Right ventricle myocardium inferior (tissue), 1 donor: ENCODE data around the gene SPSB4. TPM values are rescaled to one million over a fixed set of nuclear protein-coding genes. Genes with fewer than 3 reads are reported as not detected.

Experiments
- ATAC-seq: fragments of 200-7000 bp; cut with Tn5 transposase; one replicate; pipeline ENCODE4 v1.9.1; 2020; ENCODE audit warnings: mild to moderate bottlenecking, moderate library complexity
- DNase-seq: peaks from one replicate; pipeline ENCODE4 v3.0.0; 2021; ENCODE audit errors: missing footprints
- intact Hi-C: fragments of 100-400 bp; cut with DNase I; formaldehyde crosslinking; loops from one replicate; pipeline ENCODE4 v1.11.0; 2022
- total RNA-seq: library from RNA; stranded (reverse); fragmentation: NEBNext Ultra II Directional; extraction: Animal tissue kit (Norgen Biotek cat#: 25700); gene quantifications from one replicate; pipeline ENCODE4 v1.2.1, GENCODE V29; 2021
- donor health status: DM: no; HTN: yes; CAD: no; lungs with severe emphysema.

The SPSB4 gene
- total RNA-seq, 1 donor from 2014 or later = 7.1 TPM

DNA sequence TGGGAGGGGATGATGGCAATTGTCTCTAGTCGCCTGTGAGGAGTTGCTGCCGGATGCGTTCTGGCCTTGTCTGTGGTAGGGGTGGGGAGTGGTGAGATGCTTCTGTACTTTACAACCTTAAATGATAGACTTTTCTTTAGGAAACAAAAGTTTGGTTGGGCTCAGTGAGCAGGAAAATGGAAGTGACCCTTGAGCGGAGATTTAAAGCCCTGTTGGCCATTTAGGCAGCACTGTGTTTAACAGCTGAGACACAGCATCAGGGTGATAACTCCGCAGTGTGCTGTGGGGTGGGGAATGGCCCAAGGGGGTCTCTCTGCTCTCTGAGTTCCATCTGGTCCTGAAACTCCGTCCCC lies 36.6 kb downstream of the SPSB4 start:
- no peak for ATAC-seq
- intact Hi-C loops = no loop called here

DNA sequence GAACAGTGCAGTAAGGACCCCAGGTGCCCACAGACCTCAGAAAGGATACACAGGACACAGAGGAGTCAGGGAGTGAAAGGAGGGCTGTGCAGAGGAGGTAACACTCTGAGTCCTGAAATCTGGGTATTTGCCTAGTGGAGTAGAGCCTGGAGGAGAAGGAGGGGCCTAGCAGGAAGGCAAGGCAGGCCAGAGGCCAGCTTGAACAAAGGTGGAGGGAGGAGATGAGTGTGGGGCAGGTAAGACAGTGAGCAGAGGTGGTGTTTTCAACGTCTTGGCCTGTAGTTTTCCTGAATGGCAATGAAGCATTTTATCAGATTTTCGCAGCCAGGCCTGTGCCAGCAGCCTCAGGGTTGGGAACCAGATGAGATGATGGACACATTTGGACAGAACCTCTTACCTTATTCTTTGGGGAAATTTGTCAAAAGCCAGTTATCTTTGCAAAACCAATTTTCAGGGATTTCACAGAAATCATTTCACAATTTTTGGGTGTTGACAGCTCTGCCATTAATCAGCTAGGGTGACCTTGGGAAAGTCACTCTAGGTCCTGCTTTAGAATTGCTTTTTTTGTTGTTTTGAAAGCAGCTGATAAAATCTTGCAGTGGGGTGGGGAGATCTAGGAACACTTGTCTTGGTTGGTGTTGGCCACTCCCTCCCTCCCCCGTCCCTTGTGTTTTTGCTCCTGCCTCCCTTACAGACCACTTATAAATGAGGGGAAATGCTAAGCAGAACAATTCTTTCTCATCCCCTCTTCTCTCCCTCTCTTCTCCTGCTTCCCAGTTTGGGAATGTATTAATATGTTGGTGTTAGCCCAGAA lies 38.4 kb downstream of the SPSB4 start:
- no peak for ATAC-seq
- intact Hi-C loops = loop anchor here (5.0 kb wide), 1 partner anchor 37 kb away; the partner anchor contains the start of gene SPSB4
- DNase-seq = no peak

More for the DNA sequence above, 36.6 kb downstream of the SPSB4 start:
- DNase-seq = no peak

DNA sequence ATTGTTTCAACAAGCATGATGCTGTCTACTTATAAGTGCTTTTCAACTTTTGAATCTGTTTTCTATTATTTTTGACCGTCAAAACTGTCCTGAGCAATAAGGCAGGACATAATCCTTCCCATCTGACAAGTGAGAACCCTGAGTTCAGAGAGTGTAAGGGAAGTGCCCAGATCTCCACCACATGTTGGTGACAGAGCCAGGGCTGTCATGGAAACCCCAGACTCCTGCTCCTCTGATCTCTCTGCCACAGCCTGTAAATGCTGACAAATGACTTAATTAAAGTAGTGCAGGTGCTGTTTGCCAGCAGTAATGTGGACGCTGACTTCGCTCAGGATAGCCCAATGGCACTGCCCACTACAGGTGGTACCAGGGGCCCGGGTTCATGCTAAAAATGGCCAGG lies 40.3 kb downstream of the SPSB4 start:
- ATAC-seq = no peak
- intact Hi-C loops = loop anchor here (5.0 kb wide), 1 partner anchor 39 kb away; the partner anchor contains the start of gene SPSB4

DNA sequence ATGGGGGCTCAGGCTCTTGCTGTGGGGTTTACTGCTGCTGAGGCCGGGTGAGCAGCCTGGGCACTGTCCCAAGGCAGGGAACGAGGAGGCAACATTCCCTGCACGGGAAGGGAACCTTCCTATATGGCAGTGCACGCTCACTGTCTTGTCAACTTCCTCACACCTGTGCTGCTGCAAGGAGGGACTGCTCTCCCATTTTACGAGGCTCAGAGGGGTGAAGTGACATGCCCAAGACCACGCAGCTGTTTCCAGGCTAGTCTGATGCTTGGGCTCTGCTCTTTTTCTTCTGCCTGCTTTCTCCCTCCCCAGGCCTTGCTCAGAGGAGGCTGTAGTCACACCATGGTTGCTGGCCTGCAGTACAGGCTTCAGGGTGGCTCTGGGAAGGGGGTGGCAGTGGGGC lies 41.5 kb downstream of the SPSB4 start:
- ATAC-seq = no peak
- intact Hi-C loops = loop anchor here (5.0 kb wide), 1 partner anchor 40 kb away; the partner anchor contains the start of gene SPSB4
- no peak for DNase-seq

More for the DNA sequence above, 40.3 kb downstream of the SPSB4 start:
- DNase-seq = no peak

DNA sequence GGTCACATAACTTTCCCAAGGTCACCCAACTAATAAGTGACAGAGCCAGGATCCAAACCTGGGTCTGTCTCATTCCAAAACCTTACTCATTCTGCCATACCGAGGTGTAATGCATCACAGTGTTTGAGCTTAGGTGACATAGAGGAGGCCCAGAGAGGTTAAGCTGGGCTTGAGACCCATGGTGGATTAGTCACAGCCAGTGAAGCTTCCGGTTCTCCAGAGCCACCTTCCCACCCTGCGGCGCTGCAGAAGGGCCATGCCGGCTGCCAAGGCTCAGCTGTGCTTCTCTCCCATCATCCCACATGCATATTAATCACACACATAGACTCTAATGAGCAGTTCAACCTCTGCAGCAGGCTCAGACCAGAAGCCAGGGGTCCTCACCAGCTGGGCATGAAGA lies 42.2 kb downstream of the SPSB4 start:
- intact Hi-C loops = loop anchor here (5.0 kb wide), 1 partner anchor 41 kb away; the partner anchor contains the start of gene SPSB4
- ATAC-seq (no peak), DNase-seq (no peak)

DNA sequence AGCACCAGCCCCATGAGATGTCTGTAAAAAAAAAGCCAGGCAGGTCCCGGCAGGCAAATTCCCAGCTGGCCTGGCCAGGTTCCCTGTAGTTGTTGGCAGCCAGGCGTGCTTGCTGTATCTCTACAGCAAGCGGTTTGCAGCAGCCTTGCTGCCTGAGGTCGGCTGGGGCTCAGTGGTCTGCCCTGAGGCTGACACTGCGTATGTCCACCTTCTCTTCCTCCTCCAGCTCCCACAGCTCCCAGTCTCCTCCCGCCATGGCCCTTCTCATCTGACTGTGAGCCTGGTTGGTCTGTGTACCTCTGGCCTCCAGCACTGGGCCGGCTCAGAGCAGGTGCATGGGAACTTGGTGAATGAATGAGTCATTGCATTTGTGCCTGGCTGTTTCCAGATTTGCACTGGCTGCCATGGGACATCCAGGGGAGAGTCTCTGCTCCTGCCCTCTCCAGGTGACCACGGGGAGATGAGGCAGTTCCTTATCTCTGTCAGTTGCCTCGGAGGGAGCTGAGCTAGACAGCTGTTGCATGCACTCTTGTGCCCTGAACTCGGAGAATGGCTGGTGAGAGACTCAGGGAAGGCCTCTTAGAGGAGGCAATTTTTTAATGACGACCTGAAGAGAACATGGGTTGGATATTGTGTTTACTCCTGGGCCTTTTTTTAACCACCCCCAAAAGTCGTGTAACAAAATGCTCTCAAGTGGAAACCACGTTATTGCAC lies 43.0 kb downstream of the SPSB4 start:
- ATAC-seq (peak; percentile 70), DNase-seq (no peak)
- intact Hi-C loops = loop anchor here (5.0 kb wide), 1 partner anchor 42 kb away; the partner anchor contains the start of gene SPSB4

DNA sequence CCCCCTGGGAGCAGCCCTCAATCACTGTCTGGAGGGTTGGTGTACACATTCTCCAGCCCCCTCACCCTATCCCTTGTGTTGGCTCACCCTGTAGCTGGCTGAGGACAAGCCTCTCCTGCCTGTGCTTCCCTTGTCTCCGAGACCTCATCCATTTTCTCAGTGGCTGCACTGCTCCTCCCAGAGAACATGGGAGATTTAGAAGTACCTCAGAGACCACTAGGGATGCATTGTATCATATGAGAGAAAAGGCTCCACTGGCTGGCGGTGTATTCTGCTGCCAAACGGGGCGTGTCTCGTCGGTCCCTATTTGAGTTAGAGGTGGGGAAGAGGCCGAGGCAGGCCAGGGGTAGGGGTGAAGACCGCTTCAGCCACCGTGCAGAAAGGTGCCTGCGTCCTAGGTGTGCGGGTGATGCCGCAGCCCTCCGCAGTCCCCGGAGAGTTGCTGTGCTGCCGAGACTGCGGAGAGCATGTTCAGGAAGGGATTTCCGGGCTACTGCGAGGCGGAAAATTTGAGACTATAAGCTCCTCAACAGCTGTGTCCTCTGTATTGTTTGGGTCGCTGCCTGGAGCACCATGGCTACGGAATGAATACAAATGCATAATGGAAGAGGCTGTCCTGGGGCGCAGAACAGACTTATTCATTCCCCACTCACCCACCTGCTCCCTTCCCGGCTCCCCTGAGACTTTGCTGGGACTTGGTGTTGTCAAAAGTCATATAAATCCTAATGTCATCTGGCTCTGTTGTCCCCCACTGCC lies 43.8 kb downstream of the SPSB4 start:
- ATAC-seq (peak; percentile 87), DNase-seq (peak; percentile 89)
- intact Hi-C loops = loop anchor here (5.0 kb wide), 1 partner anchor 43 kb away; the partner anchor contains the start of gene SPSB4

DNA sequence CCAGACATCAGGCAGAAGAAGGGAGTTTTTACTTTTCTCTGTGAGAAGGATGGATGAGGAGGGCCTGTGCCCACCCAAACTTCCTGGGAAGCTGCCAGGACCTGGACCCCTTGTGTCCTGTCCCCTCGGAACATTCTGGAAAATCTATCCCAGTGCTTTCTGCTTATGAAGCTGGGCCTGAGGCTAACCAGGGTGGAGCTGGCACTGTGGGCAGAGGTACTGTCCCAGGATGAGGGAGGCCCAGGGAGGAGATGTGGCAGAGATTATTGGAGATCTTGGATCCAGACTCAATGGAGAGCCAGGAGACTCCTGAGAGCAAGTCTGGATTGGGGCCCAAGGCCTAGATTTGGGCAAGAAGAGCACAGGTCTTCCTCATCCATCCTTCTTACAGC lies 44.4 kb downstream of the SPSB4 start:
- ATAC-seq (peak; percentile 11), DNase-seq (no peak)
- intact Hi-C loops = no loop called here

DNA sequence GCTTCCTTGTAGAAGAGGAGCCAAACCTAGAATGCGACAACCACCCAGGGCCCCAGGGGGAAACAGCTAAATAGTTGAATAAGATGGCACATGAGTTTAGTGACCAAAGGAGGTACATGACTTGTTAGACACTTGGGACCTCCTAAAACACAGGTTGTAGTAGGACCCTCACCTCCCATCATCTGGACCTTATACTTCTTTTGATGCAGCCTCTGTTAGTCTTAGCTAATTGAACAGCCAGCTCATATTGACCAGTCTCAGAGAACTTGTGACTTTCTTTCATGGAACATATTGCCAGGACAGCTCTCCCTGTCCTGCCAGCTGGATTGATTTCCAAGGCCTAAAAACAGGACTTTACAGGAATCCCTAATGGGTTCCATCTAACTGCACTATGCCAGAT lies 45.0 kb downstream of the SPSB4 start:
- intact Hi-C loops = no loop called here
- DNase-seq = no peak
- ATAC-seq = no peak

DNA sequence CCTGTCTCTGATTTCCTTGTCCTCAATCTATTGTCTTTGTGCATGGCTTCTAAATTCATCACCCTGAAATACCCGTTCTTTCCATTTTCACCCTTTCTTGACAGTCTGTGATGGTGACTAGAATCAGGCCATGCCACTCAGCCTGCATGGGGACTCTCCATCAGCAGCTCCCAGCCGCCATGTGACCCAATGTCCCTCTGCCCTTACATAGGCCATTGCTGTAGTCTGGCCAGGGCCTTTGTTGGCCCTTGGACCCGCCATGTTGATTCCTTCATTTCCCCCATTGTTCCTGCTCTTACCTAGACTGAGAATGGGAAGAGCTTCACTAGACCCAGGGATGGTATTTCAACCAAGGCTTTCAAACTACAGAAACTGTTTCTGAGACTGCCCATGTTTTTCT lies 45.8 kb downstream of the SPSB4 start:
- DNase-seq (no peak), ATAC-seq (no peak)
- intact Hi-C loops = no loop called here

DNA sequence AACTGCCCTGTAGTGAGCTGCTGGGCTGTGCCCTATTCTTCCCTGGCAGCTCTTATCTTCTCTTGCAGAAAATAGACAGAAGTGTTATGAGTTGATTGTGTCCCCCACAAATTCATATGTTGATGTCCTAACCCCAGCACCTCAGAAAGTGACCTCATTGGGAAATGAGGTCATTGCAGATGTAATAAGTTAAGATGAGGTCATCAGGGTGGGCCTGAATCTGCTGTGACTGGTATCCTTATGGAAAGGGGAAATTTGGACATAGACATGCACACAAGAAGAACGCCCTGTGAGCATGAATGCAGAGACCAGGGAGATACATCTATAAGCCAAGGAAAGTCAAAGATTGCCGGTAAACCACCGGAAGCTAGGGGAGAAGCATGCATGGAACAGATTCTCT lies 49.0 kb downstream of the SPSB4 start:
- no peak for DNase-seq
- intact Hi-C loops = no loop called here
- ATAC-seq = no peak

DNA sequence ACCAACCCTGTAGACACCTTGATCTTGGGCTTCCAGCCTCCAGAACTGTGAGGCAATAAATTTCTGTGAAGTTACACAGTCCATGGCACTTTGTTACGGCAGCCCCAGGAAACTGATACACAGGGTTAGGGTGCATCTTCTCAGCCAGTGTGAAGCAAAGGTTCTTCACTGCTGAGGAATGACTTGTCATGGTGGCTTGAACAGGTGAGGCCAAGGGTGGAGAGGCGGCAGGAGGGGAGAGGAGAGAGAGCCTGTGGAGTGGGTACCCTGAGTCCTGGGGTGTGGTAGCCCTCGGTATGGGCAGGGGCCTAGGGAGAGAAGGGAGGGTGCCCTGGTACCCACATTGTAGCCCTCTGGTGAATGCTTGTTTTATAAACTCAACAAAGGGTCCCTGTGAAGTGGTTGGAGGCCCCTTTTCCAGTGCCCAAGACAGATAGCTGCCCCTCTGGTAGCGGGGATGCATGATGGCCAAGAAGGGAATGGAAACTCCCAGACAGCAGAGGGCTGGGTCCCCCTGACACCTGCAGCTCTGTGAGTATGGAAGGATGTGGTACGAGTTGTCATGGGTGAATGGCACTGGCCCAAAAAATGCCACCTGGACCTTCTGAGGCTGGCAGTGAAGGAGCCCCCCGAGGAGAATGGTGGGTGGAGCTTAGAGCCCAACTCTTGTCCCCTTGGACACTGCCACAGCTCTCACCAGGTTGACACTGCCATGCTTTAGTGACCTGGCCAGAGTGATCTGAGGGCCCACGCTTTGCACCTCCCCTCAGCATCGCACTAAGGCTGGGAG lies 49.6 kb downstream of the SPSB4 start:
- ATAC-seq (no peak), DNase-seq (peak; percentile 3)
- intact Hi-C loops = no loop called here

DNA sequence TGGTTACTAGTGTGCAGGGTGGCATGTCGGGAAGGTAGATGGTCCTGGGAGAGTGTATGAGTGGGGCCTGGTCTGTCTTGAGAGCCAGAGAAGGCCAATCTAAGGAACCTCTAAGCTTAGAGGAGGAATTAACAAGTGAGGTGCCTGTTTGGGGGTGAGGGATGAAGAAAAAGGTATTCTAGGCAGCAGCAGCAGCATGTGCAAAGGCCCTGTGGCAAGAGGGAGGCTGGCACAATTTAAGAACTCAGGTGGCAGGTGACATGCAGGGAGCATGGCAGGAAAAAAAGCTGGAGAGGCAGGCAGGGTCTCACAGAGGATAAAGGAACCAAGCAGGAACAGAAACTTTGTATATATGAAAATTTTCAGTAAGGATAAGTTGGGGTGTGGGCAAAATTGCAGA lies 51.2 kb downstream of the SPSB4 start:
- intact Hi-C loops = no loop called here
- no peak for DNase-seq
- ATAC-seq = no peak

DNA sequence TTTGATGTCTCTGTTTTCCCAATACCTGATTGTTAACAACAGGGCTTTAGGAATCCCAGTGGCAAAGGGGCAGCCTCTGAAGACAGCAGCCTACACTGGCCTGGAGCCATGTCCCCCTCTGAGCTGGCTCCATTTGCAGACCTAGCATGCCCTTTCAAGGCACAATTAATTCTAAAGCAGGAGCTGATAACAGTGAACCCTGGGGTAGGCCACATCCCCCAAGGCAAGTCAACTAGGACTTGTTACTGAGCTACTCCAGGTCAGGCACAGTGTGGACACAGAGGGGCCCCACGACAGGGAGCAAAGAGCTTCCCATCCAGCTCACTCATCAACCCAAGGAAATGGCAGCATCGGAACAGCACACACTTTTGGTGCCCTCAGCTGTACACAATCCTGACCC lies 51.9 kb downstream of the SPSB4 start:
- no peak for ATAC-seq
- DNase-seq = no peak
- intact Hi-C loops = no loop called here

DNA sequence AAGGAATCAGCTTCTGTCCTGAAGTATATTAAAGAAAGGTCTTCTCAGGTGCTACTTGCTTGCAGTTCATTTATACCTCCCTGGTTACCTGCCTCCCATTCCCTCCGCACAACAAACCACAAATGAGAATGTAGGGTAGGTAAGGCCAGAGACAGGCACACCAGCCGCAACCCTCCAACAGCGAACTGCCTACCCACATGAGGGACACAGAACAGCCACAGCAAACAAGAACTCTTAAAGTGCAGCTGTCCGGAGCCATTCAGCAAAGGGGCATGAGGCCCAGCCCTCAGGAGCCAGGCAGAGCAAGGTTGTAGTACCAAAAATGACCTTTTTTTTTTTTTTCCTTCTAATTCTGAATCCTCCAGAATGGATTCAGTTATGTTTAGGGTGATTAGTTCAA lies 52.4 kb downstream of the SPSB4 start:
- intact Hi-C loops = no loop called here
- no peak for DNase-seq

DNA sequence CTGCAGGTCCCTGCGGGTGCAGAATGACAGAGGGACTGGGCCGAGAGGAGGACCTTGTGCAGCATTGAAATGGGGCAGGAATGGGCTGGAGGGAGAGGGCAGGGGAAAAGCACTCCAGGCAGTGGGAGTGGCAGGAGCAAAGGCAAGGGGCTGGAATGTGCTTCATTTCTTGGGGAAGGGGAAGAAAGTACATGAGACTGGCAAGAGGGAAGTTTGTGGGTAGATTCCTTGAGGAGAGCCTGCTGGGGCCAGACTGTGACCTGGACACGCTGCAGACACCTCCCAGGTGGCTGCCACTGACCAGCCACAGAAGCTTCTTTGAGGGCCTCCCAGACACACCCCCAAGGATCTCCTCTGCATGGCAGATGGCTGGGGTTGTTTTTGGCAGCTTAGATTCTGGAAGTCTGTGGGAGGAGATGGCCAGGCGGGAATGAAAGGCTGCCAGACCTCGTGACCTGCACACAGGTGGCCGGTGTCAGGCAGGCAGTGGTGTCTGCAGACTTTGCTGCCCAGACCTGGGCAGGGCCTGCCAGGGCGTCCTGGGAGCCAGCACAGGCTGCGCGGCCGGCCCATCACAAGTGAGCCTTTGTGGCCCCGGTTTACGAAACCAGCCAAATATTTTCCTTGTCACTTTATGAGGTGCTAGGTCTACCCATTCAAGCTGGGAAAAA lies 53.1 kb downstream of the SPSB4 start:
- no peak for DNase-seq
- peak; percentile 38 for ATAC-seq
- intact Hi-C loops = no loop called here

More for the DNA sequence above, 52.4 kb downstream of the SPSB4 start:
- ATAC-seq = no peak

DNA sequence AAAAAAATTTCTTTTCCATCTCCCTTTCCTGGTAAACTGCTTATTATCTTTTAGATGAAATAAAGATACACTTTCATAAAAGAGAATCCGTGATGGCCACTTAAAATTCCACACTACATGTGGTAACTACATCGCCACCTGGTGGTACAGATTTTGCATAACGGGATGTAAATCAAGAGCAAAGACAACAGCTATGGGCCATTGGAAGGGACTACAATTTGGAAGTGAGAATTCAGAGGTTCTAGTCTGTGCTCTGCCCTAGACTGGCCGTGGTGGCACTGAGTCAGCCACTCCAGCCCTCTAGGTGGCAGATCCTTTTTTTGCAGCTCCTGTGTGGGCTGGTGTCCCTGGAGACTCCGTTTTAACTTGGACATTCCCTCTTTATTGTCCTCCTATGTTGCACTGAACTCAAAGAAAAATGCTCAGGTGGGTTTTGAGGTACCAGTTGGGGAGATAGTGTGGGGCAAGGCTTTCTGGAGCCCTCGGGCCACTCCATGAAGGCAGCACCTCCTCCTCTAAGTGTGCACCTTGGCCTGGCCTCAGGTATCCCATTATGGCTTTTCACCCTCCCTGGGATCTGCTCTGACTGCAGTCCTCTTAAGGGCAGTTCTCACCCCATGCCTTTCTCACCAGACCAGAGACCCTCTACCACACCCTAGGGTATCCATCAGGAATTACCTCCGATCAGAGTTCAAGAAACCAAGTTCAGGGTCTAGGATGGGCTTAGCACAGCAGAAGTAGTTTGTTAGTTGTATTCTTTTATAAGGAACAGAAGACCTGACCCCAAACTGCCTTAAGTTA lies 54.9 kb downstream of the SPSB4 start:
- ATAC-seq (no peak), DNase-seq (no peak)

More for the DNA sequence above, 54.9 kb downstream of the SPSB4 start:
- intact Hi-C loops = loop anchor here (1.0 to 5.0 kb wide), 3 partner anchors 55 to 95 kb away; partner anchors contain the start of gene SPSB4
